Measurements from ENCODE around the gene ABHD8.

- no peak for TF ChIP-seq CTCF (IDR thresholded peaks at IDR 0.05; ENCODE audit: low read depth, low read length)
- TF ChIP-seq POLR2A (IDR thresholded peaks at IDR 0.05; ENCODE audit: extremely low read depth, insufficient read length) = no peak
- no peak for TF ChIP-seq MAX (IDR thresholded peaks at IDR 0.05; ENCODE audit: low read depth, low read length)
These were observed 16.4 kb upstream of the ABHD8 start for GRCh38 chr19:17319473-17320238.

Measured in NB4 (cell line).